ENCODE measurements around the gene SCD5.

The SCD5 gene

GRCh38 chr4:82744284-82744968 lies 54.2 kb downstream of the SCD5 start:
- Mint-ChIP-seq H3K36me3 (ENCODE audit: low read depth) (no peaks in the 10 kb centered on the region), H3K27ac (no peak overlapping the region), H3K27me3 (no peaks in the 10 kb centered on the region), H3K4me3 (no peak overlapping the region), H3K9me3 (no peaks in the 10 kb centered on the region), H3K4me1 (ENCODE audit: low read depth) (peaks cover 2% of the 10 kb centered on the region)
- intact Hi-C loops (cut with micrococcal nuclease): no loop called here

GRCh38 chr4:82741188-82741587 lies 57.4 kb downstream of the SCD5 start:
- peaks cover 5% of the 10 kb centered on the region for H3K4me1 Mint-ChIP-seq (ENCODE audit: low read depth)
- H3K9me3 Mint-ChIP-seq: no peaks in the 10 kb centered on the region
- no peak overlapping the region for H3K4me3 Mint-ChIP-seq
- H3K36me3 Mint-ChIP-seq (ENCODE audit: low read depth): no peaks in the 10 kb centered on the region
- no peaks in the 10 kb centered on the region for H3K27me3 Mint-ChIP-seq
- intact Hi-C loops (cut with micrococcal nuclease): no loop called here
- no peak overlapping the region for H3K27ac Mint-ChIP-seq

GRCh38 chr4:82739287-82740190 lies 59.1 kb downstream of the SCD5 start:
- Mint-ChIP-seq H3K27ac (no peak overlapping the region), H3K4me1 (ENCODE audit: low read depth) (peaks cover 5% of the 10 kb centered on the region), H3K36me3 (ENCODE audit: low read depth) (no peaks in the 10 kb centered on the region), H3K9me3 (no peaks in the 10 kb centered on the region), H3K27me3 (no peaks in the 10 kb centered on the region), H3K4me3 (no peak overlapping the region)
- intact Hi-C loops (cut with micrococcal nuclease): loop anchor here (1.0 to 5.0 kb wide), 2 partner anchors 277 to 1332 kb away; no protein-coding TSS in a partner anchor

GRCh38 chr4:82737354-82737753 lies 61.2 kb downstream of the SCD5 start:
- H3K4me3 Mint-ChIP-seq: no peak overlapping the region
- intact Hi-C loops (cut with micrococcal nuclease): loop anchor here (5.0 kb wide), 1 partner anchor 1330 kb away; no protein-coding TSS in a partner anchor
- no peaks in the 10 kb centered on the region for H3K27me3 Mint-ChIP-seq
- H3K9me3 Mint-ChIP-seq: no peaks in the 10 kb centered on the region
- peaks cover 5% of the 10 kb centered on the region for H3K4me1 Mint-ChIP-seq (ENCODE audit: low read depth)
- H3K36me3 Mint-ChIP-seq (ENCODE audit: low read depth): no peaks in the 10 kb centered on the region
- no peak overlapping the region for H3K27ac Mint-ChIP-seq

- no peaks in the 10 kb centered on the region for H3K9me3 Mint-ChIP-seq
Observed at GRCh38 chr4:82733636-82734035, 65.0 kb downstream of the SCD5 start.

GRCh38 chr4:82728301-82728700 lies 70.3 kb downstream of the SCD5 start:
- Mint-ChIP-seq H3K27ac (no peak overlapping the region), H3K36me3 (ENCODE audit: low read depth) (no peaks in the 10 kb centered on the region), H3K9me3 (no peaks in the 10 kb centered on the region), H3K27me3 (no peaks in the 10 kb centered on the region), H3K4me1 (ENCODE audit: low read depth) (peaks cover 6% of the 10 kb centered on the region), H3K4me3 (no peak overlapping the region)
- intact Hi-C loops (cut with micrococcal nuclease): no loop called here

More at GRCh38 chr4:82733636-82734035, 65.0 kb downstream of the SCD5 start:
- no peaks in the 10 kb centered on the region for H3K27me3 Mint-ChIP-seq
- no peak overlapping the region for H3K4me3 Mint-ChIP-seq
- peaks cover 1% of the 10 kb centered on the region for H3K4me1 Mint-ChIP-seq (ENCODE audit: low read depth)
- no peak overlapping the region for H3K27ac Mint-ChIP-seq
- H3K36me3 Mint-ChIP-seq (ENCODE audit: low read depth): no peaks in the 10 kb centered on the region
- intact Hi-C loops (cut with micrococcal nuclease): no loop called here

GRCh38 chr4:82726596-82726995 lies 72.0 kb downstream of the SCD5 start:
- Mint-ChIP-seq H3K36me3 (ENCODE audit: low read depth) (no peaks in the 10 kb centered on the region), H3K9me3 (no peaks in the 10 kb centered on the region), H3K4me3 (no peak overlapping the region), H3K27me3 (no peaks in the 10 kb centered on the region), H3K27ac (no peak overlapping the region), H3K4me1 (ENCODE audit: low read depth) (peaks cover 6% of the 10 kb centered on the region)
- intact Hi-C loops (cut with micrococcal nuclease): no loop called here

GRCh38 chr4:82721819-82722423 lies 76.7 kb downstream of the SCD5 start:
- intact Hi-C loops (cut with micrococcal nuclease): no loop called here
- Mint-ChIP-seq H3K27ac (no peak overlapping the region), H3K4me3 (no peak overlapping the region), H3K9me3 (no peaks in the 10 kb centered on the region), H3K27me3 (no peaks in the 10 kb centered on the region), H3K4me1 (ENCODE audit: low read depth) (no peaks in the 10 kb centered on the region), H3K36me3 (ENCODE audit: low read depth) (no peaks in the 10 kb centered on the region)

- Mint-ChIP-seq H3K4me3 (no peak overlapping the region), H3K27me3 (no peaks in the 10 kb centered on the region), H3K27ac (no peak overlapping the region), H3K4me1 (ENCODE audit: low read depth) (peaks cover 6% of the 10 kb centered on the region), H3K36me3 (ENCODE audit: low read depth) (no peaks in the 10 kb centered on the region), H3K9me3 (no peaks in the 10 kb centered on the region)
- intact Hi-C loops (cut with micrococcal nuclease): no loop called here
Observed at GRCh38 chr4:82718162-82718940, 80.2 kb downstream of the SCD5 start.

- Mint-ChIP-seq H3K36me3 (ENCODE audit: low read depth) (no peaks in the 10 kb centered on the region), H3K4me3 (no peak overlapping the region), H3K27ac (no peak overlapping the region), H3K27me3 (no peaks in the 10 kb centered on the region), H3K9me3 (no peaks in the 10 kb centered on the region), H3K4me1 (ENCODE audit: low read depth) (peaks cover 6% of the 10 kb centered on the region)
- intact Hi-C loops (cut with micrococcal nuclease): no loop called here
Observed at GRCh38 chr4:82715731-82716617, 82.6 kb downstream of the SCD5 start.

- Mint-ChIP-seq H3K27ac (no peak overlapping the region), H3K27me3 (no peaks in the 10 kb centered on the region), H3K9me3 (no peaks in the 10 kb centered on the region), H3K36me3 (ENCODE audit: low read depth) (no peaks in the 10 kb centered on the region), H3K4me3 (no peak overlapping the region), H3K4me1 (ENCODE audit: low read depth) (peaks cover 6% of the 10 kb centered on the region)
- intact Hi-C loops (cut with micrococcal nuclease): no loop called here
Observed at GRCh38 chr4:82713856-82714255, 84.7 kb downstream of the SCD5 start.

- Mint-ChIP-seq H3K9me3 (no peaks in the 10 kb centered on the region), H3K4me3 (no peak overlapping the region), H3K27ac (no peak overlapping the region)
Observed at GRCh38 chr4:82712561-82712960, 86.0 kb downstream of the SCD5 start.

More at GRCh38 chr4:82712561-82712960, 86.0 kb downstream of the SCD5 start:
- H3K4me1 Mint-ChIP-seq (ENCODE audit: low read depth): peaks cover 6% of the 10 kb centered on the region
- intact Hi-C loops (cut with micrococcal nuclease): no loop called here
- no peaks in the 10 kb centered on the region for H3K36me3 Mint-ChIP-seq (ENCODE audit: low read depth)
- no peaks in the 10 kb centered on the region for H3K27me3 Mint-ChIP-seq
